ENCODE results near the gene GYPC.

GYPC gene

GRCh38 chr2:126663184-126663963 is 7.4 kb downstream of the GYPC start:
- DNase-seq = no peak
- in situ Hi-C loops (cut with HindIII; ENCODE audit: low pct_ligation_motif_present, low pct_unique_long_range_greater_than_20kb, low sequenced_read_pairs) = no loop called here

GRCh38 chr2:126664234-126664633 is 8.3 kb downstream of the GYPC start:
- DNase-seq = no peak
- in situ Hi-C loops (cut with HindIII; ENCODE audit: low pct_ligation_motif_present, low pct_unique_long_range_greater_than_20kb, low sequenced_read_pairs) = no loop called here

GRCh38 chr2:126664639-126665038 is 8.7 kb downstream of the GYPC start:
- in situ Hi-C loops (cut with HindIII; ENCODE audit: low pct_ligation_motif_present, low pct_unique_long_range_greater_than_20kb, low sequenced_read_pairs) = no loop called here
- DNase-seq = no peak

GRCh38 chr2:126665483-126665882 is 9.5 kb downstream of the GYPC start:
- in situ Hi-C loops (cut with HindIII; ENCODE audit: low pct_ligation_motif_present, low pct_unique_long_range_greater_than_20kb, low sequenced_read_pairs) = no loop called here
- no peak for DNase-seq

- DNase-seq = no peak
- in situ Hi-C loops (cut with HindIII; ENCODE audit: low pct_ligation_motif_present, low pct_unique_long_range_greater_than_20kb, low sequenced_read_pairs) = no loop called here
Observed at GRCh38 chr2:126668254-126668653, 12.3 kb downstream of the GYPC start.

GRCh38 chr2:126669772-126670171 is 13.8 kb downstream of the GYPC start:
- no peak for DNase-seq
- in situ Hi-C loops (cut with HindIII; ENCODE audit: low pct_ligation_motif_present, low pct_unique_long_range_greater_than_20kb, low sequenced_read_pairs) = no loop called here

GRCh38 chr2:126671488-126671887 is 15.5 kb downstream of the GYPC start:
- no peak for DNase-seq
- in situ Hi-C loops (cut with HindIII; ENCODE audit: low pct_ligation_motif_present, low pct_unique_long_range_greater_than_20kb, low sequenced_read_pairs) = no loop called here

- no peak for DNase-seq
- in situ Hi-C loops (cut with HindIII; ENCODE audit: low pct_ligation_motif_present, low pct_unique_long_range_greater_than_20kb, low sequenced_read_pairs) = no loop called here
Observed at GRCh38 chr2:126672980-126673605, 17.1 kb downstream of the GYPC start.

GRCh38 chr2:126674075-126674744 is 18.3 kb downstream of the GYPC start:
- no peak for DNase-seq
- in situ Hi-C loops (cut with HindIII; ENCODE audit: low pct_ligation_motif_present, low pct_unique_long_range_greater_than_20kb, low sequenced_read_pairs) = no loop called here

DNA sequence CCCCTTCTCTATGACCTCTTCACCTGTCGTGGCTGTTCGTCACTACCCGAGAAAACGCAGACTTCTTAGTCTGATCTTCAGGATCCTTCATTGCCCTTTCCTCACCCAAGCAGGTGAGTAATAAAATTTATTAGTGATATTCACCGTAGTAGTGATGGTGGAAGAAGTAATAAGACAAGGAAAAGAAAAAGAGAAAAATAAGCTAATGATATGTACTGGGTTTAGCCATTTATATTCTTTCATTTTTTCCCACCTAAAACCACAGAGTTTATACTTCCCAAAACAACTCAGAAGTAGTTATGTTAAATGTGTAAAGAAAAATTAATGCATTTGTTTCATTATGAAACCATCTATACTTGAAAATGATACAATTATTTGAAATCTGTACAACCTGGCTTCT is 19.7 kb downstream of the GYPC start:
- in situ Hi-C loops (cut with HindIII; ENCODE audit: low pct_ligation_motif_present, low pct_unique_long_range_greater_than_20kb, low sequenced_read_pairs) = no loop called here
- no peak for DNase-seq

- DNase-seq = no peak
- in situ Hi-C loops (cut with HindIII; ENCODE audit: low pct_ligation_motif_present, low pct_unique_long_range_greater_than_20kb, low sequenced_read_pairs) = no loop called here
Observed at GRCh38 chr2:126676221-126677175, 20.5 kb downstream of the GYPC start.

DNA sequence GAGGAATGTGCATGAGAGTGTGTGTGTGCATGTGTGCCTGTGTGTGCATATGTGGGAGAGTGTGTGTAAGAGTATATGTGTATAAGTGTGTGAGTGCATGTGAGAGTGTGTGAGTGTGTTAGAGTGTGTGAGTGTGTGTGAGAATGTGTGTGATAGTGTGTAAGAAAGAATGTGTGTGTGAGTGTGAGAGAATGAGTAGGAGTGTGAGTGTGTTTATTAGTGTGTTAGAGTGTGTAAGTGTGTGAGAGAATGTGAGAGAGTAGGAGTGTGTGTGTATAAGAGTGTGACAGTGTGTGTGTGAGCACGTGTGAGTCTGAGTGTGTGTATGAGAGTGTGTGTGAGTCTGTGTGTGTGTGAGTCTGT is 21.2 kb downstream of the GYPC start:
- in situ Hi-C loops (cut with HindIII; ENCODE audit: low pct_ligation_motif_present, low pct_unique_long_range_greater_than_20kb, low sequenced_read_pairs) = no loop called here
- no peak for DNase-seq

DNA sequence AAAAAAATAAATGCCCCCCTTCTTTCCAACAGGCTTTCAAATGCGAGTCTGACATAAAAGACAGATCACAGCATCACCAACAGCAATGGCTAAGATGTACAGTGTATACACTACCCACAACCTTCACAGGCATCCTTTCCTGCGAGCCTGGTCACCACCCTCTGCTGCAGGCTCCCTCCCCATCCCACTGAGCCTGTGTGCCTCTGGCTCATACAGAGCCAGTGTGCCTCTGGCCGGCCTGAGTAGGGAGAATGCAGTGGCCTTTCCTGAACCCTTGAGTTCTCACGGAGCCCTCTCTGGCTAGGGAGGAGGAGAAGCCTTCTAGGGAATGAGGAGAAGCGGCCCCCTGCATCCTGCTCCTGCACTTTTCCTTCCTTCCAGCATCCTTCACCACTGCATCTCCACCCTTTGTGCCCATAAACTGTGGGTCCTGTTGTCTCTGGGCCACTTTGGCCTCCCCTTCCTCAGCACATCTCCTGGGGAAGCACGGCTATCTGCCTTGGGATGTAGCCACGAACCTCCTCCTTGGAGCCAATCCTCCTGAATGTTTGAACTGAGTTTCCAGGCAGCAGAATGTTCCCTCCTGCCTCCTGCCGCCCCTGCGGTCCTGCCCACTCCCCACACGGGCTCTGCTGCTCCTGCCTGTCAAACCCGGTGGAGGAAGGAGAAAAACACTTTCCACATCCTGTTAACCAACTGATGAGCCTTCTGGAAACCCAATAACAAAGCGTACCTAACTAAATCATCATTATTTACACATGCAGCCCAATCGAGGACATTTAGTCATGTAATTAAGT is 22.5 kb downstream of the GYPC start:
- in situ Hi-C loops (cut with HindIII; ENCODE audit: low pct_ligation_motif_present, low pct_unique_long_range_greater_than_20kb, low sequenced_read_pairs) = no loop called here
- no peak for DNase-seq

DNA sequence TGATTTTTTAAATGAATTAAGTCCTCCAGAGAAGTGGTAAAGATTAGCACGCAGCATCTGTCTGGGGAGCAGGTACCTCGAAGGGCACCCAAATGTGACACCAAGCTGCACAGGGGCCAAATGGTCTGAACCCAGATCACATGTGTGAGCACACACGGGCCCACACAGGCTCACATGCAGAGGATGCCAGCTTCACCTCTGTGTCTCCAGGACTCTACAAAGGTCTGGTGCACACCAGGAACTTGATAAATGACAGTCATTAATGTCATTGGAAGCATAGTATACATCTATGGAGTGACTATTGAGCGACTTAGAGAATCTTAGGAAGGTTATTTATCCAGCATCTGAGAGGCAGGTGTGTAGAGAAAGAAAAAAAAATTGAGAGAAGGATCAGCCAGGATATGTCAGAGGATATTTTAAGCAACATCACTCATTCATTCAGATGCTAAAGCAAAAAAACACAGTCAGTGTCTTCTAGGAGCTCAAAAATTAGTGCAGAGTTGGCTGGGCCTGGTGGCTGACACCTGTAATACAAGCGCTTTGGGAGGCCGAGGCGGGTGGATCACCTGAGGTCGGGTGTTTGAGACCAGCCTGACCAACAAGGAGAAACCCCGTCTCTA is 23.2 kb downstream of the GYPC start:
- DNase-seq = no peak
- in situ Hi-C loops (cut with HindIII; ENCODE audit: low pct_ligation_motif_present, low pct_unique_long_range_greater_than_20kb, low sequenced_read_pairs) = no loop called here

- no peak for DNase-seq
- in situ Hi-C loops (cut with HindIII; ENCODE audit: low pct_ligation_motif_present, low pct_unique_long_range_greater_than_20kb, low sequenced_read_pairs) = no loop called here
Observed at GRCh38 chr2:126681505-126681904, 25.5 kb downstream of the GYPC start.

- DNase-seq = no peak
- in situ Hi-C loops (cut with HindIII; ENCODE audit: low pct_ligation_motif_present, low pct_unique_long_range_greater_than_20kb, low sequenced_read_pairs) = no loop called here
Observed at GRCh38 chr2:126685629-126686028, 29.7 kb downstream of the GYPC start.

DNA sequence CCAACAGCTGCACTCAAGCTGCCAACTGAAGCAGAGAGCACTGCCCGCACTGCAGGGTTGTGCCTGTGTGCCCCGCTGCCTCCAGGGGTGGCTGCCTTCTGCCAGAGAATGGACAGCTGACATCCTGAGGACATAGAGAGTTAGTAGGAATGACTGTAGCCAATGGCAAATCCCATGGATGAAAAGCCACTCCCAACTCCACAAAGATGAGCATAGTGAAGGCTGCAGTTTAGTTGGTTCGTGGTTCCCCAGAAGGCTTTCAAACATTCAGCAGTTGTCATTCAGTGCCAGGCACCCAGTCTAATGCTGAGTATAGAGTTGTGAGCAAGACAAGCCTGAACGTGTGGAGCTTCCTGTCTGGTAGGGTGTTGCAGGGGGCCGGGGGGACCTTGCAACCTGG is 30.3 kb downstream of the GYPC start:
- in situ Hi-C loops (cut with HindIII; ENCODE audit: low pct_ligation_motif_present, low pct_unique_long_range_greater_than_20kb, low sequenced_read_pairs) = no loop called here

More for the DNA sequence above, 30.3 kb downstream of the GYPC start:
- DNase-seq = no peak

Measured in ACHN (cell line).